Measurements from ENCODE around the gene KRT20.

DNA sequence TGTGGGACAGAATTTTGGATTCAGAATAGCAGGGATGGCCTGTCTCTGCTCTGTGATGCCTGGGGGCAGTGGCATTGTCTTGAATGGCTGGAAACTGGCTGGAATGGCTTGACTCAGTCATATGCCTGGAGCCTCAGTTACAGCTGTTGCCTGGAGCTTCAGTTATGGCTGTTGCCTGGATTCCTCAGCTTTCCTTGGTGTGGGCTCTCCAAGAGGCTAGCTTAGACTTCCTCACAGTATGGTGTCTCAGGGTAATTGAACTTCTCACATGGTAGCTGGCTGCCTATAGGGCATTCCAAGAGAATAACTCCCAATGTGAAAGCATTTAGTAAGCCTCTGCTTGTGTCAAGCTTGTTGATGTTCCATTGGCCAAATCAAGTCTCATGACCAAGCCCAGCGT, 31.3 kb upstream of the KRT20 start:
- TF ChIP-seq EZH2phosphoT487 (IDR thresholded peaks at IDR 0.05; ENCODE audit: insufficient read depth, low read depth): no peak
- TF ChIP-seq EZH2 (IDR thresholded peaks at IDR 0.05; ENCODE audit: insufficient read depth, poor library complexity, severe bottlenecking): no peak

Measured in GM23248 (cell line).